ENCODE measurements around the gene DNM3. TPM values are rescaled to one million over a fixed set of nuclear protein-coding genes. Genes with fewer than 3 reads are reported as not detected.
A peak's percentile ranks its signal among the peaks of the same experiment; 100 is the strongest.

Gene DNM3
- total RNA-seq, 1 experiment from 2014 or later: 0.71 TPM

DNA sequence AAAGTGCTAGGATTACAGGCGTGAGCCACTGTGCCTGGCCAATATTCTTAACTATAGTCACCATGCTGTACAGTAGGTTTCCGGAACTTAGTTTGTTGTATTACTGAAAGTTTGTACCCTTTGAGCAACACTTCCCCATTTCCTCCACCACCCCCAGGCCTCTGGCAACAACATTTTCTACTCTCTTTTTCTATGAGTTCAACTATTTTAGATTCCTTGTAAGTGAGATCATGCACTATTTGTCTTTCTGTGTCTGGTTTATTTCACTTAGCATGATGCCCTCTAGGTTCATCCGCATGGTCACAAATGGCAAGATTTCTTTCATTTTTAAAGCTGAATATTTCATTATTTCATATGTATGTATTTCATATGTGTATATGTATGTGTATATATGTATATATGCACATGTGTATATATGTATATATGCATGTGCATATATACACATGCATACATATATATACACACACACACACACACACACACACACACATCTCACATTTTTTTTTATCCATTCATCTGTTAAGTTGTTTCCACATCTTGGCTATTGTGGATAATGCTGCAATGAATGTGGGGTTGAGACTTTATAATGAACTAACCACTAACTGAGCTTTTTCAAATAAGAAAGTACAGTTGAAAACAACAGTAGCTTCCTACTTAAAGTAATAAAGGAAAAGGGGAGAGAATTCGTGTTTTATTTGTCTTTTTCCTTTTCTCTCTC lies 322.4 kb downstream of the DNM3 start:
- TF ChIP-seq EZH2 (IDR thresholded peaks at IDR 0.05; ENCODE audit: borderline replicate concordance, low read depth, low read length, poor library complexity, severe bottlenecking) (no peak), CTCF (conservative IDR thresholded peaks at IDR 0.05; ENCODE audit: low read depth, low read length) (no peak)
- intact Hi-C loops (cut with micrococcal nuclease; ENCODE audit: unreplicated experiment): no loop called here
- ChIA-PET POLR2A (ENCODE audit: low non-redundant PET) (interaction anchor here (0.6 to 0.7 kb wide), 3 partner anchors 19 to 177 kb away, joined by 3 to 8 read pairs (median 4); no protein-coding TSS in a partner anchor), CTCF (no interaction called here)
- no peak for DNase-seq (ENCODE audit: low spot score)
- BruUV-seq (replicated peaks): no TSS peak
- H3K9me3 ChIP-seq (ENCODE audit: low read depth, low read length, poor library complexity, severe bottlenecking): no peaks in the 10 kb centered on the region
- no peaks in the 10 kb centered on the region for H3K36me3 ChIP-seq (ENCODE audit: insufficient read depth, low read length, poor library complexity, severe bottlenecking)
- no peak overlapping the region for H3K4me3 ChIP-seq (ENCODE audit: low read depth, low read length, poor library complexity, severe bottlenecking)
- H3K27ac ChIP-seq (ENCODE audit: low read depth, low read length, poor library complexity, severe bottlenecking): no peak overlapping the region
- peaks cover 12% of the 10 kb centered on the region for H3K4me1 ChIP-seq (ENCODE audit: insufficient read depth, low read length, poor library complexity, severe bottlenecking)
- H3K27me3 ChIP-seq (replicated peaks; ENCODE audit: insufficient read depth, low read depth, low read length, poor library complexity): no peaks in the 10 kb centered on the region

GRCh38 chr1:172165403-172165802 lies 324.1 kb downstream of the DNM3 start:
- H3K27ac ChIP-seq (ENCODE audit: low read depth, low read length, poor library complexity, severe bottlenecking): no peak overlapping the region
- no peak overlapping the region for H3K4me3 ChIP-seq (ENCODE audit: low read depth, low read length, poor library complexity, severe bottlenecking)
- DNase-seq (ENCODE audit: low spot score): no peak
- intact Hi-C loops (cut with micrococcal nuclease; ENCODE audit: unreplicated experiment): no loop called here
- peaks cover 19% of the 10 kb centered on the region for H3K4me1 ChIP-seq (ENCODE audit: insufficient read depth, low read length, poor library complexity, severe bottlenecking)
- no TSS peak for BruUV-seq (replicated peaks)
- H3K9me3 ChIP-seq (ENCODE audit: low read depth, low read length, poor library complexity, severe bottlenecking): no peaks in the 10 kb centered on the region
- CTCF ChIA-PET: no interaction called here
- TF ChIP-seq CTCF (conservative IDR thresholded peaks at IDR 0.05; ENCODE audit: low read depth, low read length) (no peak), EZH2 (IDR thresholded peaks at IDR 0.05; ENCODE audit: borderline replicate concordance, low read depth, low read length, poor library complexity, severe bottlenecking) (no peak)
- no peaks in the 10 kb centered on the region for H3K36me3 ChIP-seq (ENCODE audit: insufficient read depth, low read length, poor library complexity, severe bottlenecking)
- POLR2A ChIA-PET (ENCODE audit: low non-redundant PET): no interaction called here
- no peaks in the 10 kb centered on the region for H3K27me3 ChIP-seq (replicated peaks; ENCODE audit: insufficient read depth, low read depth, low read length, poor library complexity)

GRCh38 chr1:172167796-172168596 lies 326.7 kb downstream of the DNM3 start:
- peak; percentile 92 for DNase-seq (ENCODE audit: low spot score)
- no peaks in the 10 kb centered on the region for H3K27me3 ChIP-seq (replicated peaks; ENCODE audit: insufficient read depth, low read depth, low read length, poor library complexity)
- CTCF ChIA-PET: no interaction called here
- TF ChIP-seq CTCF (conservative IDR thresholded peaks at IDR 0.05; ENCODE audit: low read depth, low read length) (no peak), EZH2 (IDR thresholded peaks at IDR 0.05; ENCODE audit: borderline replicate concordance, low read depth, low read length, poor library complexity, severe bottlenecking) (no peak)
- intact Hi-C loops (cut with micrococcal nuclease; ENCODE audit: unreplicated experiment): no loop called here
- no peaks in the 10 kb centered on the region for H3K36me3 ChIP-seq (ENCODE audit: insufficient read depth, low read length, poor library complexity, severe bottlenecking)
- POLR2A ChIA-PET (ENCODE audit: low non-redundant PET): no interaction called here
- no peak overlapping the region for H3K4me3 ChIP-seq (ENCODE audit: low read depth, low read length, poor library complexity, severe bottlenecking)
- H3K9me3 ChIP-seq (ENCODE audit: low read depth, low read length, poor library complexity, severe bottlenecking): no peaks in the 10 kb centered on the region
- peaks cover 19% of the 10 kb centered on the region for H3K4me1 ChIP-seq (ENCODE audit: insufficient read depth, low read length, poor library complexity, severe bottlenecking)
- no TSS peak for BruUV-seq (replicated peaks)
- peak overlapping the region; percentile 27 for H3K27ac ChIP-seq (ENCODE audit: low read depth, low read length, poor library complexity, severe bottlenecking)

All from A673 (cell line).